Panc1 (cell line): ENCODE data around the gene ZBTB7B. TPM values are rescaled to one million over a fixed set of nuclear protein-coding genes. Genes with fewer than 3 reads are reported as not detected.

ENCODE experiments used
- ATAC-seq: fragments of 200-7000 bp; cut with Tn5 transposase; 2 replicates; pipeline ENCODE4 v1.9.1; 2020; ENCODE audit warnings: mild to moderate bottlenecking, moderate library complexity
- BruUV-seq: library from RNA; stranded (reverse); fragments of 400-500 nt; replicated peaks from 2 replicates; lab custom pipeline; 2021; lab: Mats Ljungman, UMichigan
- CTCF ChIA-PET: fragments of 300-600 bp; sonication (Branson Sonifier 250); formaldehyde crosslinking; loops from one replicate; lab custom pipeline; 2022; ENCODE audit warnings: antibody characterized with exemption; lab: Charles Lee
- POLR2A ChIA-PET: fragments of 300-600 bp; sonication (Branson Sonifier 250); formaldehyde crosslinking; loops from one replicate; lab custom pipeline; 2022; ENCODE audit warnings: antibody characterized with exemption; lab: Charles Lee
- DNase-seq: peaks from one replicate; pipeline ENCODE4 v3.0.0-alpha.2; 2010; ENCODE audit warnings: low read depth, low spot score
- H3K27ac ChIP-seq: 2 replicates; pipeline ENCODE4 v1.5.1; 2011; ENCODE audit warnings: mild to moderate bottlenecking, low read length, inconsistent platforms
- H3K27me3 ChIP-seq: fragments of 200-500 bp; sonication (Bioruptor generic); 2 replicates; pipeline ENCODE4 v1.6.0; 2014; ENCODE audit warnings: low read length, inconsistent platforms; ENCODE audit not compliant: control insufficient read depth, insufficient read depth
- H3K36me3 ChIP-seq: fragments of 200-500 bp; sonication (Bioruptor generic); 2 replicates; pipeline ENCODE4 v1.5.1; 2014; ENCODE audit warnings: inconsistent platforms, mild to moderate bottlenecking, low read length, moderate library complexity; ENCODE audit not compliant: control insufficient read depth, insufficient read depth
- H3K4me1 ChIP-seq: 2 replicates; pipeline ENCODE4 v1.5.1; 2011; ENCODE audit warnings: inconsistent platforms, mild to moderate bottlenecking, low read length, moderate library complexity; ENCODE audit not compliant: control insufficient read depth, insufficient read depth
- H3K4me3 ChIP-seq, 2 experiments: 2 replicates each; pipeline ENCODE4 v1.5.1; 2011 to 2012; ENCODE audit warnings: low read depth in 2 of 2, low read length in 2 of 2, mild to moderate bottlenecking in 2 of 2, inconsistent platforms in 1 of 2, moderate library complexity in 1 of 2
- H3K9me3 ChIP-seq: fragments of 200-500 bp; sonication (Bioruptor generic); 2 replicates; pipeline ENCODE4 v1.5.1; 2014; ENCODE audit warnings: low read depth, mild to moderate bottlenecking, inconsistent platforms, low read length, moderate library complexity; ENCODE audit not compliant: control insufficient read depth, insufficient read depth
- CTCF ChIP-seq: fragments of 450-650 bp; IDR thresholded peaks from 2 replicates; pipeline ENCODE4 v1.5.1; 2017; ENCODE audit warnings: mild to moderate bottlenecking
- POLR2AphosphoS5 ChIP-seq: IDR thresholded peaks from 2 replicates; pipeline ENCODE4 v1.6.1; 2012; ENCODE audit warnings: mild to moderate bottlenecking, low read depth, low read length, moderate library complexity
- REST ChIP-seq, 2 experiments: IDR thresholded peaks; 2 replicates each; pipeline ENCODE4 v1.6.1; 2011 to 2012; ENCODE audit warnings: low read depth in 2 of 2, control low read depth in 1 of 2, low read length in 1 of 2, mild to moderate bottlenecking in 1 of 2, moderate library complexity in 1 of 2; ENCODE audit not compliant: insufficient read depth in 1 of 2
- SIN3A ChIP-seq: IDR thresholded peaks from 2 replicates; pipeline ENCODE4 v1.6.1; 2012; ENCODE audit warnings: low read depth, mild to moderate bottlenecking, low read length, moderate library complexity, borderline replicate concordance; ENCODE audit not compliant: insufficient read depth
- TCF7L2 ChIP-seq: IDR thresholded peaks from 2 replicates; pipeline ENCODE4 v1.6.1; 2011; ENCODE audit warnings: mild to moderate bottlenecking, low read depth, low read length, inconsistent platforms
- in situ Hi-C: cut with HindIII; loops from 2 replicates; pipeline ENCODE4 v1.10.0; 2016; ENCODE audit warnings: low sequenced_read_pairs, low pct_unique_long_range_greater_than_20kb
- intact Hi-C: fragments of 100-400 bp; cut with micrococcal nuclease; formaldehyde crosslinking; loops from one replicate; pipeline ENCODE4 v1.10.0; 2022; ENCODE audit not compliant: unreplicated experiment
- total RNA-seq: library from RNA; stranded (reverse); gene quantifications from one replicate; pipeline ENCODE4 v1.2.1, GENCODE V29; 2021; ENCODE audit not compliant: unreplicated experiment

Gene ZBTB7B
- total RNA-seq, 1 experiment from 2014 or later, result 55.8 TPM

- Histone ChIP-seq H3K4me1 (no peaks in the 10 kb centered on the region), H3K27ac (no peak overlapping the region), H3K9me3 (no peaks in the 10 kb centered on the region), H3K4me3 (no peak overlapping the region), H3K36me3 (no peaks in the 10 kb centered on the region), H3K27me3 (no peaks in the 10 kb centered on the region)
- intact Hi-C loops (no loop called here), in situ Hi-C loops (no loop called here)
- TF ChIP-seq CTCF, result no peak
- no peak for TF ChIP-seq TCF7L2
- TF ChIP-seq POLR2AphosphoS5, result no peak
- TF ChIP-seq SIN3A, result no peak
- no peak for TF ChIP-seq REST (IDR thresholded peaks at IDR 0.05; ENCODE audit: insufficient read depth in 1 of 2, low read depth in 2 of 2, low read length in 1 of 2)
- ChIA-PET CTCF (interaction anchor here (0.7 kb wide), 1 partner anchor 288 kb away, joined by 3 read pairs; no protein-coding TSS in a partner anchor), POLR2A (no interaction called here)
- no peak for ATAC-seq
- BruUV-seq, result no TSS peak
- DNase-seq, result no peak
These were observed 27.1 kb downstream of the ZBTB7B start for GRCh38 chr1:155029513-155030242.

- intact Hi-C loops, result no loop called here
- BruUV-seq, result no TSS peak
- CTCF ChIA-PET, result no interaction called here
- Histone ChIP-seq H3K27me3 (no peaks in the 10 kb centered on the region), H3K4me1 (no peaks in the 10 kb centered on the region), H3K27ac (no peak overlapping the region), H3K4me3 (no peak overlapping the region), H3K9me3 (no peaks in the 10 kb centered on the region), H3K36me3 (no peaks in the 10 kb centered on the region)
- TF ChIP-seq REST (IDR thresholded peaks at IDR 0.05; ENCODE audit: insufficient read depth in 1 of 2, low read depth in 2 of 2, low read length in 1 of 2) (no peak), TCF7L2 (no peak), POLR2AphosphoS5 (no peak)
- no peak for ATAC-seq
- DNase-seq, result no peak
- in situ Hi-C loops, result no loop called here
- POLR2A ChIA-PET, result no interaction called here
These were observed 27.7 kb downstream of the ZBTB7B start for GRCh38 chr1:155030243-155030795.
